SU-DHL-6 (cell line): ENCODE measurements around the gene C12orf76.

Source experiments
- CTCF ChIP-seq: fragments of 200-600 bp; sonication (generic); IDR thresholded peaks from one replicate; pipeline ENCODE4 v1.5.1; 2017; ENCODE audit warnings: antibody characterized with exemption, mild to moderate bottlenecking, low read length, moderate library complexity; ENCODE audit not compliant: insufficient read depth, poor library complexity, severe bottlenecking
- EZH2phosphoT487 ChIP-seq: fragments of 200-600 bp; sonication (generic), shearing (Covaris generic); conservative IDR thresholded peaks from 2 replicates; pipeline ENCODE4 v1.6.1; 2018; ENCODE audit warnings: mild to moderate bottlenecking, antibody characterized with exemption, low read length, moderate library complexity, mixed read lengths

GRCh38 chr12:109991586-109991985 lies 56.7 kb downstream of the C12orf76 start:
- no peak for TF ChIP-seq EZH2phosphoT487
- no peak for TF ChIP-seq CTCF
